ENCODE data around the gene PIK3CG.

Gene PIK3CG

GRCh38 chr7:106938803-106939202 lies 73.7 kb downstream of the PIK3CG start:
- no peak overlapping the region for H3K27ac ChIP-seq
- in situ Hi-C loops (cut with HindIII; ENCODE audit: low pct_ligation_motif_present, low sequenced_read_pairs), result no loop called here
- TF ChIP-seq, protein P1, sequence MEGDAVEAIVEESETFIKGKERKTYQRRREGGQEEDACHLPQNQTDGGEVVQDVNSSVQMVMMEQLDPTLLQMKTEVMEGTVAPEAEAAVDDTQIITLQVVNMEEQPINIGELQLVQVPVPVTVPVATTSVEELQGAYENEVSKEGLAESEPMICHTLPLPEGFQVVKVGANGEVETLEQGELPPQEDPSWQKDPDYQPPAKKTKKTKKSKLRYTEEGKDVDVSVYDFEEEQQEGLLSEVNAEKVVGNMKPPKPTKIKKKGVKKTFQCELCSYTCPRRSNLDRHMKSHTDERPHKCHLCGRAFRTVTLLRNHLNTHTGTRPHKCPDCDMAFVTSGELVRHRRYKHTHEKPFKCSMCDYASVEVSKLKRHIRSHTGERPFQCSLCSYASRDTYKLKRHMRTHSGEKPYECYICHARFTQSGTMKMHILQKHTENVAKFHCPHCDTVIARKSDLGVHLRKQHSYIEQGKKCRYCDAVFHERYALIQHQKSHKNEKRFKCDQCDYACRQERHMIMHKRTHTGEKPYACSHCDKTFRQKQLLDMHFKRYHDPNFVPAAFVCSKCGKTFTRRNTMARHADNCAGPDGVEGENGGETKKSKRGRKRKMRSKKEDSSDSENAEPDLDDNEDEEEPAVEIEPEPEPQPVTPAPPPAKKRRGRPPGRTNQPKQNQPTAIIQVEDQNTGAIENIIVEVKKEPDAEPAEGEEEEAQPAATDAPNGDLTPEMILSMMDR (IDR thresholded peaks at IDR 0.05; ENCODE audit: low read depth, low read length, missing control alignments), result no peak
- no peaks in the 10 kb centered on the region for H3K36me3 ChIP-seq (replicated peaks)
- H3K4me3 ChIP-seq (ENCODE audit: low read depth, low read length), result no peak overlapping the region
- no peak for DNase-seq
- H3K27me3 ChIP-seq (replicated peaks), result no peaks in the 10 kb centered on the region

DNA sequence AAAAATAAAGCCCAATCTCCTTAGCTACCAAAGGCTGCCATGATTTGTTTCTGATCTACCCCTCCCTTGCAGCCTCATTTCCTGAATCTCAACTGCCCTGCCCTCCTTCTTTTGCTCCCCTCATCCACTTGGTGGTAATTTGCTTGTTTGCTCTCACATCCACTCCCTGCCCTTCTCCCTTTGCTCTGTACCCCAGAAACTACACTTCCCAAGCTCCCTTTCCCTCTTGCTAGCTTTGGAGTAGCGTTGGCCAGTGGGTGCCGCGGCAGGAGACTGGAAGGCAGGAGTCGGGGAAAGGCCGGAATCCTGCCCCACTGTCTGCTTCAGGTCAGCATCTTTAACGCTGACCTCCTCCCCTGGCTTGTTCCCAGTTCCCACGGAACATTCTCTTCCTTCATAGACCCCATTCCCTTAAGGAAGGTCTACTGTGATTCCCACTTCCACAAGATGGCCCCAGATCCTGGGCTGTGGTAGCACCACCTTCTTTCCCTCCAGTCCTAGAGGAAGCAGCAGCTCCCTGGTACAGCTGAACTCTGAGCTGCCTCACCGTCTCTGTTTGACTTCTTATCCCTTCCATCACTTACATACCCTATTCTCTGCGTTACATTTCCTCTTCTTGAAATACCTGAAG lies 79.1 kb downstream of the PIK3CG start:
- no peaks in the 10 kb centered on the region for H3K36me3 ChIP-seq (replicated peaks)
- no peak overlapping the region for H3K4me3 ChIP-seq (ENCODE audit: low read depth, low read length)
- in situ Hi-C loops (cut with HindIII; ENCODE audit: low pct_ligation_motif_present, low sequenced_read_pairs), result no loop called here
- no peak overlapping the region for H3K27ac ChIP-seq
- H3K27me3 ChIP-seq (replicated peaks), result no peaks in the 10 kb centered on the region
- TF ChIP-seq, protein P1 (IDR thresholded peaks at IDR 0.05; ENCODE audit: low read depth, low read length, missing control alignments), result no peak
- DNase-seq, result no peak

- H3K27ac ChIP-seq, result no peak overlapping the region
- H3K27me3 ChIP-seq (replicated peaks), result no peaks in the 10 kb centered on the region
- TF ChIP-seq, protein P1 (IDR thresholded peaks at IDR 0.05; ENCODE audit: low read depth, low read length, missing control alignments), result peak; percentile 80
- DNase-seq, result peak; percentile 78
- no peak overlapping the region for H3K4me3 ChIP-seq (ENCODE audit: low read depth, low read length)
- in situ Hi-C loops (cut with HindIII; ENCODE audit: low pct_ligation_motif_present, low sequenced_read_pairs), result no loop called here
- no peaks in the 10 kb centered on the region for H3K36me3 ChIP-seq (replicated peaks)
Measured at GRCh38 chr7:106947244-106947728, 82.2 kb downstream of the PIK3CG start.

DNA sequence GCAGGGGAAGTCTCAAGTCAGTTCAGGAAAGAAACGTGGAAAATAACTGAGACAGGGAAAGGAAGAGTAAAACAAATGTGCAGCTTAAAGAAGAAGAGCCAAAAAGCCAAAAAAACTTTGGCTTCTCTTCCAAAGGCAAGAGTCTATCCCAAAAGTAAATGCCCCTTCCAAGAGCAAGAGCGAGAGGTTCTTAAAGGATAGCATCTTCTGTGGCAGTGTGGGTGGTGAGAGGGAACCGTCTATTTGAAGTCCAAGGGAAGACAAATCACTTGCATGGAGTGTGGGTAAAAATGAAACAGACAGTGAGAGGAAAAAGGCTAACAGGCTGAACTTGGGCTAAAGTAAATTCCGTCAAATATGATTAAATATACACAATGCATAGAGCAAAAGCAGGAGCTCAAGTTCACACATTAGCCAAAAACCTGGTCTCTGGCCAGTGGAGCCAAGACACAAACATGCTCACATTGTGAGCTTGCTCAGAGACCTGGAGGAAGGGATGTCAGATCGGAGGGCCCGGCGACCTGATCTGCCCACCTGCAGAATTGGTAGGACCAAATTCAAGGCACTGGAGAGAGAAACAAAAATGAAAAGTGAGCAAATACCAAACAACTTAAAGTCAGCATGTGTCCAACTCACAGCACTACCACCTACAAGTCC lies 87.0 kb downstream of the PIK3CG start:
- in situ Hi-C loops (cut with HindIII; ENCODE audit: low pct_ligation_motif_present, low sequenced_read_pairs), result no loop called here
- Histone ChIP-seq H3K36me3 (replicated peaks) (no peaks in the 10 kb centered on the region), H3K4me3 (ENCODE audit: low read depth, low read length) (no peak overlapping the region), H3K27ac (no peak overlapping the region), H3K27me3 (replicated peaks) (peaks cover 1% of the 10 kb centered on the region)
- DNase-seq, result no peak
- TF ChIP-seq, protein P1 (IDR thresholded peaks at IDR 0.05; ENCODE audit: low read depth, low read length, missing control alignments), result no peak

- DNase-seq, result no peak
- in situ Hi-C loops (cut with HindIII; ENCODE audit: low pct_ligation_motif_present, low sequenced_read_pairs), result no loop called here
- H3K27ac ChIP-seq, result no peak overlapping the region
- H3K36me3 ChIP-seq (replicated peaks), result no peaks in the 10 kb centered on the region
- peaks cover 1% of the 10 kb centered on the region for H3K27me3 ChIP-seq (replicated peaks)
- H3K4me3 ChIP-seq (ENCODE audit: low read depth, low read length), result no peak overlapping the region
- TF ChIP-seq, protein P1 (IDR thresholded peaks at IDR 0.05; ENCODE audit: low read depth, low read length, missing control alignments), result no peak
Measured at GRCh38 chr7:106952658-106953231, 87.7 kb downstream of the PIK3CG start.

Measured in brain microvascular endothelial cell (primary cell).